HG02678 (cell line): ENCODE data around the gene RBPJ.

ENCODE experiments used
- ATAC-seq: cut with Tn5 transposase; IDR thresholded peaks from one replicate; pipeline ENCODE4 v1.9.1; 2021; ENCODE audit warnings: mild to moderate bottlenecking, moderate library complexity; ENCODE audit not compliant: unreplicated experiment

The RBPJ gene

DNA sequence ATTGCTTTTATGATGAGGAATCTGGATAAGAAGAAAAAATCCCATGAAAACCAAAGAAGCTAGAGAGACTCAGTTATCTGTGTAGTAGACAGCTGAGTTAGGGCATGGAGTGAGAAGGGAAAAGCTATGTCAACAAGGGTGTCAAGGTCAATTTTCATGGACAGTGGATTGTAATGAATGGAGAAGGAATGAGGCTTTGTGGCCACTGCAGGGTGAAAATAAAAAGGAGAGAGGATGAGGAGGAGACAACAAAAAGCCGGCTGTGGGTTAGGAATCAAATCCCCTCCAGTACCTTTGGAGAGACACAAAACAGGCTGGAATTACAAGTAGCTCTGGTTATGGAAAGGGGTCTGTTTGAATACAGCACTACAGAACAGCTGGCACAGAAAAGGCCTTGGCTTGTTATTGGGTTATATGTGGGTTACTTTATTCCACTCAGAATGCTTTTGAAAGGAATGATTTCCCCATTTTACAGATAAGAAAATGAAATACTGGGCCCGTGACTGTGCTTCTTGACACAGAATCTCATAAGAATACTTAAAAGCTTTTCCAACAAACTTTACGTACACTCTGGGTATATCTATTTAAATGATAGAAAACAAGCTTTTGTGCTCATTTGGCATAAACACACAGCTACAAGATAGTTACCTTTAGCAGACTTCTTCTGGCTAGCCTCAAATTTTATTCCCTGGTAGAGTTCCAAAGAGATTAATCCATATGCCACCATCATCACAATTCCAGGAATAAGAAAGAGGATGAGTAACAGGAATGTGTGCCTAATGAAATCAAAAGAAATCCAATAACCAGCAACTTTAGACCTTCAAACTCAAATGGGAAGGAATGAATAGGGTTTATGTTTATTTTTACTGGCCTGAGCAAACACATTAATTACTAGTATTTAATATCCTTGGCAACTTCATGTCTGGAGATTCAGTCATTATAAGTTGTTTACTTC lies 162.0 kb downstream of the RBPJ start:
- ATAC-seq: no peak

DNA sequence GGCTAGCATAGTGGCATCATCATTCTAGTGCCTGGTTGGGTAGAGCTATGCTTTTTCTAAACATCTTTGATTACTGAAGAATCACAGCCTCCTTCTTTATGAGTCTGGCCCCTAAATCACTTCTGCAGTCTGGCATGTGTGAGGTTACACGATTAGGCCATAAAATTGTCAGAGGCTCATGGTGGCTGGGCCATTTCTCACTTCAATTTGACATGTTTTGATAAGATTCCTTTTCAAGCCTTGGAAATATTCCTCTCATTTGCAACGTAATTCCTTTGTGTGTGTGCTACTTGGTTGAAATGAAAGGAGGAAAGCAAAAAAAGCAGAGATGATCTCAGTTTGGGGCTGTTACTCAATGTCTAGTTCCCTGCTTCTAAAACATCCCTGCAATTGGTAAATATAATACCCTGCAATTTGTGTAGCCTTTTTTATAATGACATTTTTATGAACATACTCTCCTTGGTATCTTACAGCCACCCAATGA lies 163.3 kb downstream of the RBPJ start:
- no peak for ATAC-seq

DNA sequence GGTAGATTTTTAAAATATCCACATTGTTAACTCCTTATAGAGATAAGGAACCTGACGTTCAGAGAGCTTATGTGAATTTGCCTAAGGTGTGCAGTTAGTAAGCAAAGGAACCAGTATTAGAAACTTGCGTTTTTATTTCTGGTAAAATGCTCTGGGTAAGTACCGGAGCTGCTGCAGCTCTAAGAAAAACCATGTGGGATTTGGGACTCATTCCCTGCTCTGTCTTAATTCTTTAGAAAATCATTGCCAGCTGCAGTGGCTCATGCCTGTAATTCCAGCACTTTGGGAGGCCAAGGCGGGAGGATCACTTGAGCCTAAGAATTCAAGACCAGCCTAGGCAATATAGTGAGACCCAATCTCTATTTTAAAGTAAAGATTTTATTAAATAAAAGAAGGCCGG lies 163.7 kb downstream of the RBPJ start:
- no peak for ATAC-seq
